22Rv1 (cell line): ENCODE data around the gene MUCL3.

ENCODE experiments used
- ZFX ChIP-seq: fragments of 450-650 bp; IDR thresholded peaks from 2 replicates; pipeline ENCODE4 v1.6.1; 2017; ENCODE audit warnings: antibody characterized with exemption, borderline replicate concordance
- TF ChIP-seq, protein P1 (sequence below): fragments of 450-650 bp; IDR thresholded peaks from 2 replicates; pipeline ENCODE4 v1.5.1; 2017; ENCODE audit warnings: mild to moderate bottlenecking

DNA sequence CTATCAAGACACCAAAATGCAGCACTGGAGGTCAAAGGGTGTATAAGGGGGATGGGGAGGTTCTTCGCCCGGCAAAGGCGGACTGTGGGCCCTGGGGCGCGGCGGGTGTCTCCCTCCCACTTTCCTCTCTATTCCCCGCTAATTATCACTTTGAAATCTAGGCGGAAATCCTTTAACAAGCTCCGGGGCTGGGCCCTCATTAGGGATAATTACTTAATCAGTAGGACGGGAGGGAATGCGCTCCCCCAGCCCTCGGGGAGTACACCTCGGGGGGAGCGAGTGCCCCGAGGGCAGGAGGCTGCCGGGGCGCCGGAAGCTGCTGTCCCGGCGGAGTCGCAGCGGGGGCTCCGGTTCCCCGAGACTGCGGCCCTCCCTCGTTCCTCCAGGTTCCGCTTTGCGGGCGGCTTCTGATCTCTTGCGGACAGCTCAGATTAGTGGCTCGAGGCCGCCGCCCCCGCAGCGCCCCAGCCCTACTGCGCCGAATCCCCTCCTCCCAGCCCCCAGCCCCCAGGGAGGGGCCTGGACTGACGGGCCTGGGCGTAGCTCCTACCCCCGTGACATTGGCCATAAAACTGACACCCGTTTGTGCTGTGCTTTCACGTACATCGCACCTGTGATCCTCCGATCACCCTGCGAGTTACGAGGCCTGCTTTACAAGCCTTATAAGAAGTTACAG is 14.7 kb downstream of the MUCL3 start:
- TF ChIP-seq, protein P1, sequence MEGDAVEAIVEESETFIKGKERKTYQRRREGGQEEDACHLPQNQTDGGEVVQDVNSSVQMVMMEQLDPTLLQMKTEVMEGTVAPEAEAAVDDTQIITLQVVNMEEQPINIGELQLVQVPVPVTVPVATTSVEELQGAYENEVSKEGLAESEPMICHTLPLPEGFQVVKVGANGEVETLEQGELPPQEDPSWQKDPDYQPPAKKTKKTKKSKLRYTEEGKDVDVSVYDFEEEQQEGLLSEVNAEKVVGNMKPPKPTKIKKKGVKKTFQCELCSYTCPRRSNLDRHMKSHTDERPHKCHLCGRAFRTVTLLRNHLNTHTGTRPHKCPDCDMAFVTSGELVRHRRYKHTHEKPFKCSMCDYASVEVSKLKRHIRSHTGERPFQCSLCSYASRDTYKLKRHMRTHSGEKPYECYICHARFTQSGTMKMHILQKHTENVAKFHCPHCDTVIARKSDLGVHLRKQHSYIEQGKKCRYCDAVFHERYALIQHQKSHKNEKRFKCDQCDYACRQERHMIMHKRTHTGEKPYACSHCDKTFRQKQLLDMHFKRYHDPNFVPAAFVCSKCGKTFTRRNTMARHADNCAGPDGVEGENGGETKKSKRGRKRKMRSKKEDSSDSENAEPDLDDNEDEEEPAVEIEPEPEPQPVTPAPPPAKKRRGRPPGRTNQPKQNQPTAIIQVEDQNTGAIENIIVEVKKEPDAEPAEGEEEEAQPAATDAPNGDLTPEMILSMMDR = no peak
- no peak for TF ChIP-seq ZFX
